ENCODE measurements around the gene DYSF.

DYSF gene

DNA sequence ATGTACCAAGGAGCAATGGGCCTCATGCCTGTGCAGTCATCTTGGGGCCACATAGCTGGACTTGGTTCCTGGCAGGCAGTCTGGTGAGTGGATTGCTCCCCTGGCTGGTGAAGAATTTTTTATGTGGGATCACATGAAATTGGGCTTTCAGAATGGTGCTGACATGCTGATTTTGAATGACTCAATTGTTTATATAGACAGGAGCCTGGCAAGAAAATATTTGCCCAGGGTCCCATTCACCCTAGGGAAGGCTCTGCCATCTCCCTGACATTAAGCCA is 266.9 kb downstream of the DYSF start:
- no peak overlapping the region for H3K27ac Mint-ChIP-seq
- TF ChIP-seq, protein P1, sequence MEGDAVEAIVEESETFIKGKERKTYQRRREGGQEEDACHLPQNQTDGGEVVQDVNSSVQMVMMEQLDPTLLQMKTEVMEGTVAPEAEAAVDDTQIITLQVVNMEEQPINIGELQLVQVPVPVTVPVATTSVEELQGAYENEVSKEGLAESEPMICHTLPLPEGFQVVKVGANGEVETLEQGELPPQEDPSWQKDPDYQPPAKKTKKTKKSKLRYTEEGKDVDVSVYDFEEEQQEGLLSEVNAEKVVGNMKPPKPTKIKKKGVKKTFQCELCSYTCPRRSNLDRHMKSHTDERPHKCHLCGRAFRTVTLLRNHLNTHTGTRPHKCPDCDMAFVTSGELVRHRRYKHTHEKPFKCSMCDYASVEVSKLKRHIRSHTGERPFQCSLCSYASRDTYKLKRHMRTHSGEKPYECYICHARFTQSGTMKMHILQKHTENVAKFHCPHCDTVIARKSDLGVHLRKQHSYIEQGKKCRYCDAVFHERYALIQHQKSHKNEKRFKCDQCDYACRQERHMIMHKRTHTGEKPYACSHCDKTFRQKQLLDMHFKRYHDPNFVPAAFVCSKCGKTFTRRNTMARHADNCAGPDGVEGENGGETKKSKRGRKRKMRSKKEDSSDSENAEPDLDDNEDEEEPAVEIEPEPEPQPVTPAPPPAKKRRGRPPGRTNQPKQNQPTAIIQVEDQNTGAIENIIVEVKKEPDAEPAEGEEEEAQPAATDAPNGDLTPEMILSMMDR (IDR thresholded peaks at IDR 0.05) = no peak
- H3K4me3 Mint-ChIP-seq = no peak overlapping the region
- H3K36me3 Mint-ChIP-seq (ENCODE audit: low read depth) = no peaks in the 10 kb centered on the region
- H3K4me1 Mint-ChIP-seq = peaks cover 8% of the 10 kb centered on the region
- peaks cover 30% of the 10 kb centered on the region for H3K27me3 Mint-ChIP-seq (ENCODE audit: low read depth, poor library complexity)
- H3K9me3 Mint-ChIP-seq = peaks cover 14% of the 10 kb centered on the region
- DNase-seq = no peak

DNA sequence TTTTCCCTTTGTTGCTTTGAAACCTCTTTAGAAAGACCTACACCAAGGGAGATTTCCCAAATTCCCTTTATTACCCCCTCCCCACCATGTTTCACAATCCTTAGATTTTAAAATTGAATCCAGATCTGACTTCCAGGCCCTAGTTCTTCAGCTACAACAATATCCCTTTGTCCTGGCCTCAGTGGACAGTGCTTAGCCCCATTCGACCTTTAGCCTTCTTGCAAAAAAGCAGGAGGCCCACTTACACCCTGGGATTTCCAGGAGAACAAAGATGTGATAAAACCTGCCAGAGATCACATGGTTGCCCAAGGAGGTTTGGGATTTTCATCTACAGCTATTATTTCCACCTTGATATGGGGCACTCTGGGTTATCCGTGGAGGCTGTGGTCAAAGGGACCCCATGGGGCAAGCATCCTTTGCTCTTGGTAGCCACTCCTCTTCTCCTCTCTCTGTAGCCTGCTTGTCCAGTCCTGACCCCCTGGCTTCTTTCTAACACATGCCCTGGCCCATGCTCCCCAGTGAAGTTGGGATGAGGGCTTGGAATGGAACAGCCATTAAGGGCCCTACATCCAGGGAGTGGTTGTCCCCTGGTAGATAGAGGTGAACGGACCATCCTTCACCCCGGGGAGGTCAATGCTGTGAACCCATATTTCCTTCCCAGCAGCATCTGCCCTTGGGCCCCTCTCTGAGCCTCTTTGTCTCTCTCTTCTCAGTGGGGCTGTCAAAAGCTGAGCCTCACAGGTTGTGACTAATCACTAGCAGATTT is 267.4 kb downstream of the DYSF start:
- TF ChIP-seq, protein P1 (IDR thresholded peaks at IDR 0.05) = no peak
- Mint-ChIP-seq H3K27ac (no peak overlapping the region), H3K36me3 (ENCODE audit: low read depth) (no peaks in the 10 kb centered on the region), H3K27me3 (ENCODE audit: low read depth, poor library complexity) (peaks cover 30% of the 10 kb centered on the region), H3K4me3 (no peak overlapping the region), H3K4me1 (peaks cover 8% of the 10 kb centered on the region), H3K9me3 (peaks cover 14% of the 10 kb centered on the region)
- DNase-seq = no peak

DNA sequence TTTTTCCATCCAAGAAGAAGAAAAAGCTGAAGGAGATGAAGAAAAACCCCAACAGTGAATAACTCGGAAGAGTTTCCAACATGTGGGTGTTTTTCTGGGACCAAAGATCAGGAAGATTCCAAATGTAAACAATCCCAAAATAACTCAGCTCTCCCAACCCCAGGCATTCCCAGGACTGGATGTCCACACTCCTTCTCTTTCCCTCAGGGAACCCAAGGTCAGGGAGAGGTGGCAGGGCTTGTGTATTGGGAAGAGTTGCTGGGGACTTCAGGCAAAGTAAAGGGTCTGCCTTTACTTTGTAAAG is 268.0 kb downstream of the DYSF start:
- TF ChIP-seq, protein P1 (IDR thresholded peaks at IDR 0.05) = no peak
- Mint-ChIP-seq H3K4me3 (no peak overlapping the region), H3K4me1 (peaks cover 8% of the 10 kb centered on the region), H3K9me3 (peaks cover 14% of the 10 kb centered on the region), H3K27ac (no peak overlapping the region), H3K27me3 (ENCODE audit: low read depth, poor library complexity) (peaks cover 30% of the 10 kb centered on the region), H3K36me3 (ENCODE audit: low read depth) (no peaks in the 10 kb centered on the region)
- DNase-seq = no peak

DNA sequence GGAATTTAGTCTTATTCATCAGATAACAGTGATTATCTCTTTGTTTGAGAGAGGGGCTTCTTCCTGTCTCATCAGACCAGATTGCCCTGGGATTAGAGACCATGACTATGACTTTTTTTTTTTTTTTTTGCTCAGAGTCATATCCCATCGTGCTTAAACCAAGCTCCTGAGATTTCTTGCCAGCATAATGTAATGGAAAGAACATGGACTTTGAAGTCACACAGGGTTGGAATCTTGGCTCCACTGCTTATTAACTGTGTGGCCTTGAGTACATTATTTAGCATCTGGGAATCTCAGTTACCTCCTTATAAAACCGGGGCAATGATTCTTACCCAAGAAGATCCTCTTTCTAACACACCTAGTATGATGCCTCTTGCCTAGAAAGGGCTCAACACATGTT is 268.3 kb downstream of the DYSF start:
- TF ChIP-seq, protein P1 (IDR thresholded peaks at IDR 0.05) = no peak
- Mint-ChIP-seq H3K27me3 (ENCODE audit: low read depth, poor library complexity) (peaks cover 30% of the 10 kb centered on the region), H3K36me3 (ENCODE audit: low read depth) (no peaks in the 10 kb centered on the region), H3K9me3 (peaks cover 14% of the 10 kb centered on the region), H3K4me3 (no peak overlapping the region), H3K27ac (no peak overlapping the region), H3K4me1 (peaks cover 8% of the 10 kb centered on the region)
- no peak for DNase-seq

DNA sequence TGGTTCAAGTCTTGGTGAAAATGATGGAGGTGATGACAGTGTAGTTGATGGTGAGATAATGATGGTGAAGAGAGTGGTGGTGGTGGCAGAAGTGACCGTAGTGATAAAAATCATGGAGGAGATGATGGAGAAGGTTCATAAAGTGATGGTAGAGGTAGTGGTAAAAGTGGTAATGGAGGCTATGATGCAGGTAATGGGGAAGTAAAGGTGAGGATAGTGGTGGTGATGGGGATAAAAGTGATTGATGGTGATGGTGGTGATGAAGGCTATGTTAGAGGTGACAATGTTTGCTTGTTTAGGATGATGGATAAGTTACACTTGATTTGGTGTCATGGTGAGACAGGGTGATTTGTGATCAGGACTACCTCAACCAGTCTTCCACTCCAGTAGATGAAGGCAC is 268.9 kb downstream of the DYSF start:
- Mint-ChIP-seq H3K4me3 (no peak overlapping the region), H3K36me3 (ENCODE audit: low read depth) (no peaks in the 10 kb centered on the region), H3K9me3 (peaks cover 14% of the 10 kb centered on the region), H3K27me3 (ENCODE audit: low read depth, poor library complexity) (peaks cover 30% of the 10 kb centered on the region), H3K4me1 (peaks cover 8% of the 10 kb centered on the region), H3K27ac (no peak overlapping the region)
- TF ChIP-seq, protein P1 (IDR thresholded peaks at IDR 0.05) = no peak
- DNase-seq = no peak

DNA sequence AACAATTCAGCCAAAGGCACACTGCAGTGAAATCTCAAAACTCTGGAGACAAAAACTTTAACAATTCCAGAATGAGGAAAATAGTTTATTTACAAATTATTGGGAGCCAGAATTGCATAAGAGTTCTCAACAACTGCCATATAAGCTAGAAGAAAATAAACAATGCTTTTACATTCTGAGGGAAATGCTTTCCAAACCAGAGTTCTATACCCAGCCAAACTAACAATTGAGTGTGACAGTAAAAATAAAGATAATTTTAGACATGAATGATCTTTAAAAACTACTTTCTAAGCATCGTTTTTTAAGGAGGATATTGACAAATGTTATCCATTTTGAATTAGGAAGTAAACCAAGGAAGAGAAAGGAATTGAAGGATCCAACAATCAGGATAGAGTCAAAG is 271.4 kb downstream of the DYSF start:
- DNase-seq = no peak
- Mint-ChIP-seq H3K4me3 (no peak overlapping the region), H3K9me3 (peaks cover 14% of the 10 kb centered on the region), H3K4me1 (peaks cover 8% of the 10 kb centered on the region), H3K27me3 (ENCODE audit: low read depth, poor library complexity) (peaks cover 32% of the 10 kb centered on the region), H3K36me3 (ENCODE audit: low read depth) (no peaks in the 10 kb centered on the region), H3K27ac (no peak overlapping the region)
- TF ChIP-seq, protein P1 (IDR thresholded peaks at IDR 0.05) = no peak
